SK-N-SH treated with all-trans-retinoic acid at 6 μM for 48 hours (cell line): ENCODE results near the gene AMH.

Experiments
- ATAC-seq: fragments of 200-7000 bp; cut with Tn5 transposase; 3 replicates; pipeline ENCODE4 v1.9.1; 2020; ENCODE audit warnings: mild to moderate bottlenecking, moderate library complexity
- ARNTL ChIP-seq: fragments of 450-650 bp; formaldehyde crosslinking; IDR thresholded peaks from 2 replicates; pipeline ENCODE4 v1.5.0; 2020; ENCODE audit warnings: low read depth, mild to moderate bottlenecking, moderate library complexity, borderline replicate concordance
- BACH2 ChIP-seq: fragments of 250-450 bp; sonication (Bioruptor Pico); IDR thresholded peaks from 2 replicates; pipeline ENCODE4 v1.9.0; 2021; ENCODE audit warnings: mild to moderate bottlenecking, borderline replicate concordance
- CSDC2 ChIP-seq: fragments of 250-450 bp; sonication (Bioruptor Pico); IDR thresholded peaks from 2 replicates; pipeline ENCODE4 v1.5.0; 2020; ENCODE audit warnings: mild to moderate bottlenecking, moderate library complexity
- ESRRG ChIP-seq: fragments of 250-450 bp; sonication (Bioruptor Pico); IDR thresholded peaks from 2 replicates; pipeline ENCODE4 v1.6.1; 2021; ENCODE audit warnings: mild to moderate bottlenecking
- GLIS3 ChIP-seq: fragments of 250-450 bp; sonication (Bioruptor Pico); IDR thresholded peaks from 2 replicates; pipeline ENCODE4 v1.5.0; 2020; ENCODE audit warnings: mild to moderate bottlenecking, moderate library complexity
- ISL1 ChIP-seq: fragments of 250-450 bp; sonication (Bioruptor Pico); IDR thresholded peaks from 2 replicates; pipeline ENCODE4 v2.1.2; 2022; ENCODE audit warnings: mild to moderate bottlenecking, moderate library complexity
- OSR1 ChIP-seq: fragments of 250-450 bp; sonication (Bioruptor Pico); IDR thresholded peaks from 2 replicates; pipeline ENCODE4 v1.8.0; 2022; ENCODE audit warnings: moderate library complexity, mild to moderate bottlenecking, inconsistent platforms
- PATZ1 ChIP-seq: fragments of 250-450 bp; sonication (Bioruptor Pico); IDR thresholded peaks from 2 replicates; pipeline ENCODE4 v1.8.0; 2020; ENCODE audit warnings: mild to moderate bottlenecking, moderate library complexity, borderline replicate concordance
- POU6F1 ChIP-seq: fragments of 250-450 bp; sonication (Bioruptor Pico); IDR thresholded peaks from 2 replicates; pipeline ENCODE4 v1.8.0; 2021; ENCODE audit warnings: low read depth, mild to moderate bottlenecking, moderate library complexity, borderline replicate concordance
- PPARA ChIP-seq: fragments of 250-450 bp; sonication (Bioruptor Pico); IDR thresholded peaks from 2 replicates; pipeline ENCODE4 v1.5.0; 2020; ENCODE audit warnings: mild to moderate bottlenecking, borderline replicate concordance
- RARB ChIP-seq: fragments of 250-450 bp; sonication (Bioruptor Pico); IDR thresholded peaks from 2 replicates; pipeline ENCODE4 v1.8.0; 2021; ENCODE audit warnings: mild to moderate bottlenecking, moderate library complexity
- SNAI2 ChIP-seq: fragments of 250-450 bp; sonication (Bioruptor Pico); IDR thresholded peaks from 2 replicates; pipeline ENCODE4 v1.5.0; 2020; ENCODE audit warnings: mild to moderate bottlenecking, moderate library complexity
- TCF4 ChIP-seq: fragments of 250-450 bp; sonication (Bioruptor Pico); IDR thresholded peaks from 2 replicates; pipeline ENCODE4 v1.8.0; 2021; ENCODE audit warnings: mild to moderate bottlenecking, moderate library complexity, borderline replicate concordance
- TOX ChIP-seq: fragments of 250-450 bp; sonication (Bioruptor Pico); IDR thresholded peaks from 2 replicates; pipeline ENCODE4 v1.8.0; 2021; ENCODE audit warnings: mild to moderate bottlenecking, moderate library complexity, borderline replicate concordance
- TSHZ2 ChIP-seq: fragments of 250-450 bp; sonication (Bioruptor Pico); IDR thresholded peaks from 2 replicates; pipeline ENCODE4 v1.5.0; 2020; ENCODE audit warnings: mild to moderate bottlenecking, moderate library complexity
- ZC3H10 ChIP-seq: fragments of 250-450 bp; sonication (Bioruptor Pico); IDR thresholded peaks from 2 replicates; pipeline ENCODE4 v1.5.1; 2021; ENCODE audit warnings: mild to moderate bottlenecking, moderate library complexity
- ZFP3 ChIP-seq: fragments of 250-450 bp; sonication (Bioruptor Pico); IDR thresholded peaks from 2 replicates; pipeline ENCODE4 v1.5.0; 2020; ENCODE audit warnings: mild to moderate bottlenecking, moderate library complexity
- ZFP30 ChIP-seq: fragments of 450-650 bp; formaldehyde crosslinking; IDR thresholded peaks from 2 replicates; pipeline ENCODE4 v1.5.0; 2022; ENCODE audit warnings: mild to moderate bottlenecking, moderate library complexity
- ZNF565 ChIP-seq: fragments of 450-650 bp; formaldehyde crosslinking; conservative IDR thresholded peaks from 2 replicates; pipeline ENCODE4 v1.5.0; 2020; ENCODE audit warnings: low read depth, mild to moderate bottlenecking, moderate library complexity
- ZNF70 ChIP-seq: fragments of 450-650 bp; formaldehyde crosslinking; IDR thresholded peaks from 2 replicates; pipeline ENCODE4 v1.5.0; 2020; ENCODE audit warnings: mild to moderate bottlenecking, moderate library complexity
- ZNF8 ChIP-seq: fragments of 450-650 bp; formaldehyde crosslinking; IDR thresholded peaks from 2 replicates; pipeline ENCODE4 v1.5.0; 2020; ENCODE audit warnings: mild to moderate bottlenecking, moderate library complexity

AMH gene

GRCh38 chr19:2287585-2288337 lies 38.6 kb downstream of the AMH start:
- TF ChIP-seq PPARA (CRISPR knock-in tag): no peak
- no peak for TF ChIP-seq POU6F1 (CRISPR knock-in tag)
- no peak for TF ChIP-seq TCF4 (CRISPR knock-in tag)
- TF ChIP-seq TOX: no peak
- TF ChIP-seq ZC3H10: no peak
- TF ChIP-seq ZNF565: no peak
- no peak for TF ChIP-seq ZFP3
- no peak for TF ChIP-seq GLIS3 (CRISPR knock-in tag)
- no peak for TF ChIP-seq CSDC2 (CRISPR knock-in tag)
- no peak for TF ChIP-seq OSR1 (CRISPR knock-in tag)
- no peak for TF ChIP-seq ISL1 (CRISPR knock-in tag)
- ATAC-seq: no peak

GRCh38 chr19:2288338-2288817 lies 39.3 kb downstream of the AMH start:
- TF ChIP-seq GLIS3 (CRISPR knock-in tag): no peak
- TF ChIP-seq CSDC2 (CRISPR knock-in tag): no peak
- TF ChIP-seq PPARA (CRISPR knock-in tag): no peak
- TF ChIP-seq ZC3H10: no peak
- TF ChIP-seq ZNF70 (CRISPR knock-in tag): no peak
- TF ChIP-seq ZFP3: no peak
- no peak for TF ChIP-seq TOX
- no peak for TF ChIP-seq TCF4 (CRISPR knock-in tag)
- ATAC-seq: no peak

GRCh38 chr19:2288818-2289713 lies 39.9 kb downstream of the AMH start:
- no peak for ATAC-seq
- TF ChIP-seq TSHZ2 (CRISPR knock-in tag): no peak
- no peak for TF ChIP-seq BACH2 (CRISPR knock-in tag)
- TF ChIP-seq SNAI2 (CRISPR knock-in tag): no peak
- no peak for TF ChIP-seq GLIS3 (CRISPR knock-in tag)
- TF ChIP-seq ARNTL (CRISPR knock-in tag): no peak
- no peak for TF ChIP-seq ZFP3
- no peak for TF ChIP-seq PATZ1
- no peak for TF ChIP-seq ZNF8
- TF ChIP-seq ZFP30 (CRISPR knock-in tag): no peak

- ATAC-seq: no peak
- TF ChIP-seq ZNF8 (no peak), OSR1 (CRISPR knock-in tag) (no peak), ZNF70 (CRISPR knock-in tag) (no peak), PPARA (CRISPR knock-in tag) (no peak), SNAI2 (CRISPR knock-in tag) (no peak), CSDC2 (CRISPR knock-in tag) (no peak), TSHZ2 (CRISPR knock-in tag) (no peak), ZC3H10 (no peak), ZFP3 (no peak), ESRRG (no peak), BACH2 (CRISPR knock-in tag) (no peak), GLIS3 (CRISPR knock-in tag) (no peak), PATZ1 (no peak), RARB (CRISPR knock-in tag) (no peak), ZFP30 (CRISPR knock-in tag) (no peak), ARNTL (CRISPR knock-in tag) (no peak)
Measured at GRCh38 chr19:2289714-2290435, 40.8 kb downstream of the AMH start.
